ELR (cell line): ENCODE data around the gene SYTL2.
A peak's percentile ranks its signal among the peaks of the same experiment; 100 is the strongest.

Experiments used
- DNase-seq: peaks from one replicate; pipeline ENCODE4 v3.0.0-alpha.2; 2015; ENCODE audit warnings: low read depth

SYTL2 gene

GRCh38 chr11:85725510-85726258 is 85.3 kb downstream of the SYTL2 start:
- DNase-seq = peak; percentile 95

DNA sequence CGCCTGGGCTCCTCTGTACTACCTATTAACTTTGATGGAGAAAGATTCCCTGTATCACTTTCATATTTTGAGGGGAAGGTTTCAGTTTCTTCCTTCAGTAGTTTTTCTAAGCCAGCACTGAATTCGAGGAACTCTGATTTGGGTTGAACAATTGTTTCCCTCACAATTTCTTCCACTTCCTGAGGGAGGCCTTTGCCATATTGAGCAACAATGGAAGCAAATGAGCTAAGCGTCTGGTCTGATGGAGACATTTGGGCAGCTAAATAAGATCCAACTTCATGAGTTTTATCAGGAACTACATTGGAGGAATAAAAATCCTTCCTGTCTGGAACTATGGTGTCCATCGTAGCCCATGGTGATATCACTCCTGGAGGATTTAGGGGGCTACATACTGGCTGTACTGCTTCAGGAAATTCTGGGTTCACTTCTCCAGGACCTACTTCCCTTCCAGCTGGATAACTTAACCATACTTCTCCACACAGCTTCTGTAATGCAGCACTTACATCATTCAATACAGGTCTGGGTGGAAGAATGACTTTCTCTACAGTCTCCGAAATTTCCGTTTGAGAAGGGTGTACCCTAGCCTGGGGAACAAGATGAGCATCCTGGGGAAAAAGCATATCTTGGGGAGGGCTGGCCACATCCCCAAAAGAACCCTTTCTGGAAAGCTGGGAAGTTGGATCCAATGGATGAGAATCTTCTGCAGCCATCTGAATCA is 86.0 kb downstream of the SYTL2 start:
- DNase-seq = no peak

- DNase-seq = no peak
Observed at GRCh38 chr11:85723088-85723487, 87.9 kb downstream of the SYTL2 start.

DNA sequence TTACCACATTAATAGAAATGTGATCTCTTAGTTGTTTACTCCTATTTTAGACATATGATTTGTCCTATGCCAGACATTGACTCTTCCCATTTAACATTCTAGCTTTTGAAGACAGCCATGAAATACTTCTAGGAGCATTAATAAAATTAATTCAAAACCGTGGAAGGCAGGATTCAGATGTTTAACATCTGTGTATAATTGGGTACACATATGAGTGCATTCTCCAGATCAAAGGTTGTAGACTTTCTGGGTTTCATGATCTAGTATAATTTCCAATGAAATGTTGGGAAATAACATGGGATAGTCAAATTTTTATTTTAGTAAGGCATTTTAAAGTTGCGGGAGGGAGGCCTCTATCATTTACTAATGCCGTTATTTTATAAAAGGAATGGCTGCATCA is 89.8 kb downstream of the SYTL2 start:
- no peak for DNase-seq

- peak; percentile 99 for DNase-seq
Observed at GRCh38 chr11:85718991-85719807, 91.7 kb downstream of the SYTL2 start.

- DNase-seq = no peak
Observed at GRCh38 chr11:85718126-85718943, 92.6 kb downstream of the SYTL2 start.

DNA sequence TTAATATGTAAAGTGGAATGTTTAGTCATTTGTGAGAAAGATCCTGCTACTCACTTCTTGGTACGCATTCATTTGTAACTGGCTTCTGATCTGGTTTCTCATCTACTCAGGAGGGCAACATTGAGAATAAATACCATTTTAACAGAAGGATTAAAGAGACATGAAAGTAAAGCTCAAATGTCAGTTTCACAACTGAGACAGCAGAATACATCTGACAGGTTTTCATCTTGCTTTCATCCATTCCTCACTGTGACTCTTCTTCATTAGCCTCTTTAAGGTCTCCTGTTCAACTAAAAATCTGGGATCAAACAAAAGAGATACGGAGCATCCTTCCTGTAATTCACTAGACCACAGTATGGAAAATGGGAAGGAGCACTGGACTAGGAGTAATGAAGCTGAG is 93.5 kb downstream of the SYTL2 start:
- no peak for DNase-seq

GRCh38 chr11:85712953-85713352 is 98.0 kb downstream of the SYTL2 start:
- no peak for DNase-seq

- DNase-seq = no peak
Observed at GRCh38 chr11:85710917-85711316, 100.0 kb downstream of the SYTL2 start.

DNA sequence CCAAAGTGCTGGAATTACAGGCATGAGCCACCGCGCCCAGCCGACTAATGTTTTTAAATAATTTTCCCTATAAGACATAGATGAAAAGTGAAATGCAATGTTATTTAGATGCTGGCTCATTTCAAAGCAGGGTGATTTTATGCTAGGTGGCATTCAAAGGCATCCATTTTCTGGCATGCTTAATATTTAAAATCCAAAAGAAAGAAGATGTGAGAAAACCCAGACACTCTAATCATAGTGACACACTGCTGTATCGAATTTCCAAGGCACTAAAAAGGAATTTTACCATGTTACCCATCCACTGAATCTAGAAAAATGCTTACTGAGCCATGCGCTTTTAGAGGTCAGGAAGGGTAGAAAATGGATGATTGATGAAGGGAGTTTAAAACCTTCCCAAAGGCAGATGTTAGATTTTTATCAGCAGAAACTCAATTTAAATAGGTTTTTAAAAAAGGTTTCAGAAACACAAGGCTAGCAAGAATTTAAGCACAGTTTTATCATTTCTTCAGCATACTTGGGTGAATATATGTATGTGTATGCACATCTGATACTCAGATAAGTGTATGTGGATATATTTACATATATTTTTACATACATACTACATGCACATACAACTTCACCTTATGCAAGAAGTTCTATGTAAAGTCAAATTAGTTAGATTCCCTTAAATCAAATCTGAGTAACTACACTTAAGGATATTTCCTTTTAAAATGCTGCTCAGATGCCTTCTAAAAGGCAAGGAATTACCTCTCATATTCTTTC is 100.8 kb downstream of the SYTL2 start:
- DNase-seq = no peak

GRCh38 chr11:85705800-85706199 is 105.1 kb downstream of the SYTL2 start:
- no peak for DNase-seq

DNA sequence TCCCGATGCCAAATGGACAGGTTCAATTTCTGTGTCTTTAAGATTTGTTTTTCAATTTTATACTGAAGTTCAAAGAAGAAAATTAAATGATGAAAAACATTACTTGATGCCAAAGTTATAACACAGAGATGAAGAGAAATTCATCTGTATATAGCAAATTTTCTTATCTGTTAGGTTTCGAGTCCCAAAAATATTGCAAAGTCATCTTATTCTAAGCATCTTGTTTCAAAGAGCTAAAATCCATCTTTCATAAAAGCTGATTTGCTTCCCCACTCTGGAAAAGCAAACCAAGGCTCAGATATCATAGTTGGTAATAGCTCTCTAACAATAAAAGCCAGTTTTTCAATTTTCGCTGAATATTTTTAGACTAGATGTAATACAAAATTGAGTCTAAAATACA is 106.0 kb downstream of the SYTL2 start:
- DNase-seq = no peak

GRCh38 chr11:85699957-85700741 is 110.8 kb downstream of the SYTL2 start:
- no peak for DNase-seq

DNA sequence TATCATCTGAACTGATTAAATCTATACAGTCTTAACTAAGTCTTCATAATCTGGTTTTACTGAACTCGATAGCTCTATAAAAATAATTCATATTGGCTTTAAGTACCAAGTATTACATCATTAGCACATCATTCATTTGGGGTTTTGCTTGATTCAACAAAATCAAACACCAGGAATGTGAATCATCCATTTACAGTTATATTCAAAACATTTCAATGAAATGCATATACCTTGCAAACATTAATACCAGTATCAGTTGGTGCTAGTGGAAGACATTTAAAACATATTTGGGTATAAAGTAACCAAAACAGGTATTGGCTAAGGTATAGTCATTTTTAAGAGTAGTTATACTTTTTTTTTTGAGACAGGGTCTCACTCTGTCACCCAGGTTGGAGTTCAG is 112.7 kb downstream of the SYTL2 start:
- DNase-seq = no peak

GRCh38 chr11:85697747-85698146 is 113.2 kb downstream of the SYTL2 start:
- no peak for DNase-seq

- no peak for DNase-seq
Observed at GRCh38 chr11:85695546-85695945, 115.4 kb downstream of the SYTL2 start.

- DNase-seq = peak; percentile 65
Observed at GRCh38 chr11:85694385-85694980, 116.5 kb downstream of the SYTL2 start.

GRCh38 chr11:85685820-85686459 is 125.0 kb downstream of the SYTL2 start, which contains the start of gene CCDC89:
TSS of gene CCDC89 (minus strand) at chr11:85686195. CDS start at chr11:85686130, 65 bp downstream.
- no peak for DNase-seq

DNA sequence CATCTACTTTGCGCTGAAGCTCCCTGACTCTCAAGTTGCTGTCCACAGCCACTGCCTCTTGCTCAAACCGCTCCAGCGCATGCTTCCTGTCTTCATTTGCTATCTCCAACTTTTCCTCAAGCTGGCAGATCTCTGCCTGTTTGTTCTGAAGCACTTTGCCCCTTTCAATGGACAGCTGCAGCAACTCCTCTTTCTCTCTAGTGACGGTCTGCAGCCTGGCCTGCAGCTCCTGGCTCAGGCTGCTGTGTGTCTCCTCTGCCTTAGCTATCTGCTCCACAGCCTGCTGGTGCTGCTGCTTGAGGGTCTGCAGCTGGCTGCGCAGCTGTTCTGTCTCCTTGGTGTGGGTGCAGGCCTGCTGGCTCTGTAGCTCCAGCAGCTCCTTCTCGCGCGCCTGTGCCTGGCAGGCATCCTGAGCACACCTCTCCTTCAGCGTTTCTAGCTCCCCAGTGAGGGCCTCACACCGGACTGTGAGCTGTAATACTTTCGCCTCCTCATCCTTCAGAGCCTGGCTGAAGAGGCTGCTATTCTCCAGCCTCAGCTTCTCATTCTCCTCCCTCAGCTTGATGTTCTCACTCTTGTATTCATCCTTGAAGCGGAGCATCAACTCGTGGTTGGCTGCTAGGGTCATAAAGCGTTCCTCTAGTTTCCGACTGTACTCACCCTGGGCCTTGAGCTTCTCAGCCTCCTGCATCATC is 125.7 kb downstream of the SYTL2 start:
- DNase-seq = no peak
